ENCODE measurements around the gene TAS2R60. TPM values are rescaled to one million over a fixed set of nuclear protein-coding genes. Genes with fewer than 3 reads are reported as not detected.
"Not testable (repeated sequence)": the region's sequence is repeated elsewhere in the genome, so short reads cannot be mapped to it uniquely, and the experiment has no call there.

The TAS2R60 gene
- total RNA-seq, 1 donor from 2014 or later: not detected

GRCh38 chr7:143462045-143462444 is 18.8 kb downstream of the TAS2R60 start:
- TF ChIP-seq POLR2A (IDR thresholded peaks at IDR 0.05) (no peak), CTCF (IDR thresholded peaks at IDR 0.05) (no peak), POLR2AphosphoS5 (IDR thresholded peaks at IDR 0.05; ENCODE audit: insufficient read depth in 1 of 2, low read depth in 1 of 2) (no peak)
- Histone ChIP-seq H3K36me3 (no peaks in the 10 kb centered on the region), H3K9me3 (no peaks in the 10 kb centered on the region), H3K27ac (no peak overlapping the region), H3K4me3 (no peak overlapping the region), H3K4me1 (peaks cover 21% of the 10 kb centered on the region), H3K27me3 (no peaks in the 10 kb centered on the region)
- intact Hi-C loops (cut with DNase I): no loop called here
- no peak for DNase-seq (ENCODE audit: extremely low spot score in 2 of 2)

GRCh38 chr7:143463556-143463955 is 20.3 kb downstream of the TAS2R60 start:
- Histone ChIP-seq H3K4me3 (no peak overlapping the region), H3K9me3 (no peaks in the 10 kb centered on the region), H3K36me3 (no peaks in the 10 kb centered on the region), H3K27me3 (no peaks in the 10 kb centered on the region), H3K27ac (no peak overlapping the region), H3K4me1 (peaks cover 7% of the 10 kb centered on the region)
- DNase-seq (ENCODE audit: extremely low spot score in 2 of 2): no peak
- no peak for TF ChIP-seq CTCF (IDR thresholded peaks at IDR 0.05)
- TF ChIP-seq POLR2A (IDR thresholded peaks at IDR 0.05): no peak
- no peak for TF ChIP-seq POLR2AphosphoS5 (IDR thresholded peaks at IDR 0.05; ENCODE audit: insufficient read depth in 1 of 2, low read depth in 1 of 2)
- intact Hi-C loops (cut with DNase I): no loop called here

- no peak overlapping the region for H3K4me3 ChIP-seq
- DNase-seq (ENCODE audit: extremely low spot score in 2 of 2): no peak
- intact Hi-C loops (cut with DNase I): no loop called here
- H3K27me3 ChIP-seq: no peaks in the 10 kb centered on the region
- no peak overlapping the region for H3K27ac ChIP-seq
- no peaks in the 10 kb centered on the region for H3K9me3 ChIP-seq
- no peak for TF ChIP-seq CTCF (IDR thresholded peaks at IDR 0.05)
- no peak for TF ChIP-seq POLR2AphosphoS5 (IDR thresholded peaks at IDR 0.05; ENCODE audit: insufficient read depth in 1 of 2, low read depth in 1 of 2)
- no peak for TF ChIP-seq POLR2A (IDR thresholded peaks at IDR 0.05)
- H3K36me3 ChIP-seq: no peaks in the 10 kb centered on the region
- H3K4me1 ChIP-seq: peaks cover 3% of the 10 kb centered on the region
These were observed 20.7 kb downstream of the TAS2R60 start for GRCh38 chr7:143463957-143464356.

- Histone ChIP-seq H3K27me3 (no peaks in the 10 kb centered on the region), H3K4me1 (no peaks in the 10 kb centered on the region), H3K9me3 (no peaks in the 10 kb centered on the region), H3K36me3 (no peaks in the 10 kb centered on the region), H3K27ac (no peak overlapping the region), H3K4me3 (no peak overlapping the region)
- intact Hi-C loops (cut with DNase I): no loop called here
- no peak for TF ChIP-seq POLR2A (IDR thresholded peaks at IDR 0.05)
- no peak for TF ChIP-seq CTCF (IDR thresholded peaks at IDR 0.05)
- peak in 1 of 2 donors; percentile 62 for TF ChIP-seq POLR2AphosphoS5 (IDR thresholded peaks at IDR 0.05; ENCODE audit: insufficient read depth in 1 of 2, low read depth in 1 of 2)
- DNase-seq (ENCODE audit: extremely low spot score in 2 of 2): no peak
These were observed 24.5 kb downstream of the TAS2R60 start for GRCh38 chr7:143467724-143468123.

- H3K36me3 ChIP-seq; H3K9me3 ChIP-seq; H3K4me3 ChIP-seq; DNase-seq (ENCODE audit: extremely low spot score in 2 of 2); H3K27me3 ChIP-seq; H3K27ac ChIP-seq; intact Hi-C loops (cut with DNase I); H3K4me1 ChIP-seq: not testable (repeated sequence)
These were observed 28.9 kb downstream of the TAS2R60 start for GRCh38 chr7:143472071-143472689.

Data from vagina (tissue), 2 donors.